Suppressor macrophage treated with lipopolysaccharide for 4 hours (primary cell): ENCODE data around the gene CCDC69.

Source experiments
- DNase-seq: peaks from one replicate; pipeline ENCODE4 v3.0.0-alpha.2; 2020

Gene CCDC69

GRCh38 chr5:151138114-151138513 is 85.8 kb downstream of the CCDC69 start:
- DNase-seq: no peak

- no peak for DNase-seq
Observed at GRCh38 chr5:151137067-151137825, 86.6 kb downstream of the CCDC69 start.

- DNase-seq: no peak
Observed at GRCh38 chr5:151134228-151134627, 89.7 kb downstream of the CCDC69 start.

GRCh38 chr5:151132963-151133362 is 90.9 kb downstream of the CCDC69 start:
- peak; percentile 83 for DNase-seq
